Liver (tissue), 9 donors: ENCODE data around the gene LRRC32. TPM values are rescaled to one million over a fixed set of nuclear protein-coding genes. Genes with fewer than 3 reads are reported as not detected.

Experiments
- DNase-seq: peaks from one replicate; pipeline ENCODE4 v3.0.0-alpha.2; 2017; ENCODE audit warnings: low spot score
- H3K27ac ChIP-seq, 2 donors: one replicate each; pipeline ENCODE4 v1.7.0; 2013; ENCODE audit warnings: inconsistent platforms in 2 of 2, low read length in 2 of 2, control low read depth in 1 of 2, low read depth in 1 of 2, mild to moderate bottlenecking in 1 of 2
- H3K27me3 ChIP-seq, 4 donors: one replicate each; pipeline versions ENCODE4 v1.6.1 to v1.7.0; 2013; ENCODE audit warnings: low read length in 3 of 4, inconsistent platforms in 1 of 4, mild to moderate bottlenecking in 1 of 4, moderate library complexity in 1 of 4; ENCODE audit not compliant: control insufficient read depth in 4 of 4, insufficient read depth in 4 of 4
- H3K36me3 ChIP-seq, 4 donors: one replicate each; pipeline versions ENCODE4 v1.6.1 to v1.7.0; 2013; ENCODE audit warnings: low read length in 3 of 4, mild to moderate bottlenecking in 3 of 4, low read depth in 1 of 4, moderate library complexity in 1 of 4; ENCODE audit not compliant: control insufficient read depth in 4 of 4, insufficient read depth in 3 of 4
- H3K4me1 ChIP-seq, 4 donors: one replicate each; pipeline versions ENCODE4 v1.6.1 to v1.7.0; 2013; ENCODE audit warnings: low read length in 3 of 4, mild to moderate bottlenecking in 3 of 4, moderate library complexity in 1 of 4; ENCODE audit not compliant: control insufficient read depth in 4 of 4, insufficient read depth in 4 of 4
- H3K4me3 ChIP-seq, 3 donors: one replicate each; pipeline versions ENCODE4 v1.6.1 to v1.7.0; 2013; ENCODE audit warnings: low read length in 3 of 3, control low read depth in 1 of 3, low read depth in 1 of 3, mild to moderate bottlenecking in 1 of 3
- H3K9ac ChIP-seq, 2 donors: one replicate each; pipeline ENCODE4 v1.7.0; 2013; ENCODE audit warnings: low read length in 2 of 2, mild to moderate bottlenecking in 2 of 2, moderate library complexity in 2 of 2, control low read depth in 1 of 2, low read depth in 1 of 2
- H3K9me3 ChIP-seq, 4 donors: one replicate each; pipeline versions ENCODE4 v1.6.1 to v1.7.0; 2013; ENCODE audit warnings: low read length in 3 of 4; ENCODE audit not compliant: control insufficient read depth in 4 of 4
- ATF3 ChIP-seq: IDR thresholded peaks from 2 replicates; pipeline ENCODE4 v1.6.1; 2016; ENCODE audit warnings: antibody characterized with exemption
- CTCF ChIP-seq: fragments of 150-350 bp; IDR thresholded peaks from 2 replicates; pipeline ENCODE4 v1.5.1; 2017; ENCODE audit warnings: improper control_type of control experiment, low read depth, low read length; ENCODE audit not compliant: missing input control
- EGR1 ChIP-seq, 2 donors: IDR thresholded peaks; 2 replicates each; pipeline ENCODE4 v1.6.1; 2016 to 2018; ENCODE audit warnings: antibody characterized with exemption in 2 of 2, low read depth in 2 of 2
- FOXA2 ChIP-seq: IDR thresholded peaks from 2 replicates; pipeline ENCODE4 v1.6.1; 2016; ENCODE audit warnings: antibody characterized with exemption
- GABPA ChIP-seq, 2 donors: IDR thresholded peaks in 1 of 2; conservative IDR thresholded peaks in 1 of 2; 2 replicates each; pipeline ENCODE4 v1.6.1; 2016; ENCODE audit warnings: antibody characterized with exemption in 2 of 2, mild to moderate bottlenecking in 1 of 2, moderate library complexity in 1 of 2
- HNF4A ChIP-seq, 2 donors: conservative IDR thresholded peaks; 2 replicates each; pipeline ENCODE4 v1.6.1; 2016; ENCODE audit warnings: antibody characterized with exemption in 2 of 2, mild to moderate bottlenecking in 2 of 2
- HNF4G ChIP-seq: IDR thresholded peaks from 2 replicates; pipeline ENCODE4 v1.6.1; 2016; ENCODE audit warnings: antibody characterized with exemption
- JUND ChIP-seq, 2 donors: IDR thresholded peaks; 2 replicates each; pipeline ENCODE4 v1.6.1; 2016; ENCODE audit warnings: antibody characterized with exemption in 2 of 2
- MAX ChIP-seq: IDR thresholded peaks from 2 replicates; pipeline ENCODE4 v1.6.1; 2016; ENCODE audit warnings: antibody characterized with exemption
- RAD21 ChIP-seq, 2 donors: IDR thresholded peaks; 2 replicates each; pipeline ENCODE4 v1.6.1; 2016; ENCODE audit warnings: antibody characterized with exemption in 2 of 2, mild to moderate bottlenecking in 2 of 2
- REST ChIP-seq: IDR thresholded peaks from 2 replicates; pipeline ENCODE4 v1.6.1; 2016; ENCODE audit warnings: antibody characterized with exemption, mild to moderate bottlenecking
- RXRA ChIP-seq, 2 donors: IDR thresholded peaks; 2 replicates each; pipeline ENCODE4 v1.6.1; 2017 to 2018; ENCODE audit warnings: antibody characterized with exemption in 2 of 2, mild to moderate bottlenecking in 1 of 2
- SP1 ChIP-seq: IDR thresholded peaks from 2 replicates; pipeline ENCODE4 v1.6.1; 2018; ENCODE audit warnings: antibody characterized with exemption, mild to moderate bottlenecking
- TAF1 ChIP-seq: conservative IDR thresholded peaks from 2 replicates; pipeline ENCODE4 v1.6.1; 2016; ENCODE audit warnings: antibody characterized with exemption, mild to moderate bottlenecking
- ZBTB33 ChIP-seq: IDR thresholded peaks from 2 replicates; pipeline ENCODE4 v1.6.1; 2016; ENCODE audit warnings: antibody characterized with exemption
- WGBS: extraction: QIAGEN DNeasy Blood & Tissue Kit; methylation state at CpG from one replicate; pipeline ENCODE4 v1.1.7; 2013; 5-methylcytosine and 5-hydroxymethylcytosine counted together
- polyA plus RNA-seq, 2 donors: library from polyadenylated mRNA; stranded (reverse) in 1 of 2; unstranded in 1 of 2; fragments of 200-250 nt in 1 of 2; fragments of >200 nt in 1 of 2; fragmentation: Nextera tagmentation in 1 of 2; extraction: Ambion mirVana in 1 of 2; gene quantifications; one replicate each; pipeline versions ENCODE4 v1.2.1 to v1.2.3, GENCODE V29; 2013 to 2015
- total RNA-seq, 2 donors: library from RNA; depleted of rRNA; stranded (reverse); fragments of >200 nt; gene quantifications; one replicate each; pipeline ENCODE4 v1.2.3, GENCODE V29; 2014
- donor health status: healthy.
- donor health status: healthy.
- donor health status: healthy.
- donor health status: healthy.
- donor health status: healthy.

Gene LRRC32
- total and polyA plus RNA-seq, 4 donors, result 5.4 to 15.4 (median 9.3) TPM

- 91% methylated on average over 4 of the region's 4 CpGs for WGBS
- TF ChIP-seq MAX, result no peak
- TF ChIP-seq ZBTB33, result no peak
- TF ChIP-seq REST, result no peak
- no peak for TF ChIP-seq CTCF
- no peak for TF ChIP-seq RXRA (IDR thresholded peaks at IDR 0.05)
- no peak for TF ChIP-seq FOXA2
- no peak for TF ChIP-seq JUND (IDR thresholded peaks at IDR 0.05)
- TF ChIP-seq TAF1, result no peak
- no peak for TF ChIP-seq GABPA (IDR thresholded peaks at IDR 0.05 in 1 of 2, conservative IDR thresholded peaks at IDR 0.05 in 1 of 2)
- no peak for TF ChIP-seq RAD21 (IDR thresholded peaks at IDR 0.05)
- TF ChIP-seq SP1, result no peak
- TF ChIP-seq HNF4A (conservative IDR thresholded peaks at IDR 0.05), result no peak
- no peak for TF ChIP-seq HNF4G
- TF ChIP-seq ATF3, result no peak
- no peak for TF ChIP-seq EGR1 (IDR thresholded peaks at IDR 0.05; ENCODE audit: low read depth in 2 of 2)
- Histone ChIP-seq H3K9me3 (peaks cover 0 to 6% (median 3%) of the 10 kb centered on the region in 4 donors), H3K36me3 (no peaks in the 10 kb centered on the region), H3K4me3 (no peak overlapping the region), H3K27me3 (peaks cover 0 to 2% (median 0%) of the 10 kb centered on the region in 4 donors), H3K9ac (no peak overlapping the region), H3K4me1 (no peaks in the 10 kb centered on the region), H3K27ac (no peak overlapping the region)
- peak; percentile 25 for DNase-seq
Measured at GRCh38 chr11:76641905-76642304, 28.6 kb downstream of the LRRC32 start.

GRCh38 chr11:76640501-76640900 is 30.0 kb downstream of the LRRC32 start:
- Histone ChIP-seq H3K4me1 (no peaks in the 10 kb centered on the region), H3K9me3 (no peaks in the 10 kb centered on the region), H3K9ac (no peak overlapping the region), H3K4me3 (no peak overlapping the region), H3K27ac (no peak overlapping the region), H3K36me3 (no peaks in the 10 kb centered on the region), H3K27me3 (peaks cover 0 to 2% (median 0%) of the 10 kb centered on the region in 4 donors)
- WGBS, result 82% methylated on average over 5 of the region's 5 CpGs
- DNase-seq, result peak; percentile 21
- TF ChIP-seq GABPA (IDR thresholded peaks at IDR 0.05 in 1 of 2, conservative IDR thresholded peaks at IDR 0.05 in 1 of 2) (no peak), ZBTB33 (no peak), MAX (no peak), REST (no peak), SP1 (no peak), ATF3 (no peak), RAD21 (IDR thresholded peaks at IDR 0.05) (no peak), EGR1 (IDR thresholded peaks at IDR 0.05; ENCODE audit: low read depth in 2 of 2) (no peak)
